GM19467 (cell line): ENCODE results near the gene NUB1.

Source experiments
- ATAC-seq: cut with Tn5 transposase; IDR thresholded peaks from one replicate; pipeline ENCODE4 v1.9.1; 2021; ENCODE audit warnings: mild to moderate bottlenecking, moderate library complexity; ENCODE audit not compliant: unreplicated experiment

NUB1 gene

GRCh38 chr7:151313857-151314256 is 27.8 kb upstream of the NUB1 start:
- ATAC-seq = no peak

GRCh38 chr7:151314401-151314800 is 27.2 kb upstream of the NUB1 start:
- ATAC-seq = no peak

- ATAC-seq = no peak
Observed at GRCh38 chr7:151315038-151315655, 26.5 kb upstream of the NUB1 start.

GRCh38 chr7:151316896-151317295 is 24.7 kb upstream of the NUB1 start:
- ATAC-seq = no peak

- ATAC-seq = no peak
Observed at GRCh38 chr7:151317936-151318335, 23.7 kb upstream of the NUB1 start.

- ATAC-seq = no peak
Observed at GRCh38 chr7:151319189-151319588, 22.4 kb upstream of the NUB1 start.

GRCh38 chr7:151320263-151320845 is 21.3 kb upstream of the NUB1 start:
- no peak for ATAC-seq

- ATAC-seq = no peak
Observed at GRCh38 chr7:151321341-151321740, 20.3 kb upstream of the NUB1 start.

GRCh38 chr7:151322906-151323305 is 18.7 kb upstream of the NUB1 start:
- ATAC-seq = no peak

- ATAC-seq = no peak
Observed at GRCh38 chr7:151327022-151327421, 14.6 kb upstream of the NUB1 start.

- ATAC-seq = no peak
Observed at GRCh38 chr7:151327659-151328058, 14.0 kb upstream of the NUB1 start.

- no peak for ATAC-seq
Observed at GRCh38 chr7:151330181-151330580, 11.4 kb upstream of the NUB1 start.

GRCh38 chr7:151330661-151331060 is 11.0 kb upstream of the NUB1 start:
- no peak for ATAC-seq

GRCh38 chr7:151334628-151335027 is 7.0 kb upstream of the NUB1 start:
- no peak for ATAC-seq

GRCh38 chr7:151336027-151336708 is 5.4 kb upstream of the NUB1 start:
- no peak for ATAC-seq

- no peak for ATAC-seq
Observed at GRCh38 chr7:151337346-151337745, 4.3 kb upstream of the NUB1 start.

GRCh38 chr7:151338809-151339208 is 2.8 kb upstream of the NUB1 start:
- ATAC-seq = no peak

GRCh38 chr7:151339651-151340382 is 1.8 kb upstream of the NUB1 start:
- ATAC-seq = peak; percentile 38

- no peak for ATAC-seq
Observed at GRCh38 chr7:151340794-151341356, 737 bp upstream of the NUB1 start.

GRCh38 chr7:151342102-151342646 is 562 bp downstream of the NUB1 start:
- peak; percentile 48 for ATAC-seq

- ATAC-seq = no peak
Observed at GRCh38 chr7:151342811-151343210, 1.2 kb downstream of the NUB1 start.
